T-helper 17 cell (primary cell): ENCODE measurements around the gene SFMBT1. TPM values are rescaled to one million over a fixed set of nuclear protein-coding genes. Genes with fewer than 3 reads are reported as not detected.

Experiments used
- ATAC-seq: fragments of 150-1000 bp; cut with Tn5 transposase; 2 replicates; pipeline ENCODE4 v1.10.0; 2021; ENCODE audit warnings: mild to moderate bottlenecking, moderate library complexity
- DNase-seq, 3 donors: peaks; one replicate each; pipeline versions ENCODE4 v3.0.0 to v3.0.0-alpha.2; 2020 to 2021
- H3K9me3 ChIP-seq: one replicate; pipeline ENCODE4 v1.7.0; 2013; ENCODE audit warnings: low read length, mild to moderate bottlenecking; ENCODE audit not compliant: control insufficient read depth, poor library complexity, severe bottlenecking
- H3K27ac Mint-ChIP-seq: one replicate; pipeline ENCODE4 v1.8.0; 2022; ENCODE audit warnings: mild to moderate bottlenecking, moderate library complexity, mixed read lengths
- H3K27me3 Mint-ChIP-seq: one replicate; pipeline ENCODE4 v1.8.0; 2022; ENCODE audit warnings: mixed read lengths
- H3K36me3 Mint-ChIP-seq: one replicate; pipeline ENCODE4 v1.8.0; 2022; ENCODE audit warnings: low read depth, mixed read lengths
- H3K4me1 Mint-ChIP-seq: one replicate; pipeline ENCODE4 v1.8.0; 2022; ENCODE audit warnings: mild to moderate bottlenecking, mixed read lengths
- H3K4me3 Mint-ChIP-seq: one replicate; pipeline ENCODE4 v1.8.0; 2022; ENCODE audit warnings: mild to moderate bottlenecking, moderate library complexity, mixed read lengths
- total RNA-seq, 4 donors: library from RNA in 2 of 4; stranded (reverse) in 2 of 4; gene quantifications; one replicate each; pipeline ENCODE4 v1.2.3 and lab custom pipeline; 2022 to 2026

The SFMBT1 gene
- total RNA-seq, 2 donors from 2014 or later = 36.1 to 49.8 TPM

- H3K27ac Mint-ChIP-seq = peak overlapping the region; percentile 98
- ATAC-seq = no peak
- DNase-seq = no peak
- H3K9me3 ChIP-seq = no peaks in the 10 kb centered on the region
- H3K27me3 Mint-ChIP-seq = no peaks in the 10 kb centered on the region
- peak overlapping the region; percentile 90 for H3K4me3 Mint-ChIP-seq
- no peaks in the 10 kb centered on the region for H3K36me3 Mint-ChIP-seq
- peaks cover 37% of the 10 kb centered on the region for H3K4me1 Mint-ChIP-seq
Observed at GRCh38 chr3:52983828-52984227, 62.0 kb downstream of the SFMBT1 start.

GRCh38 chr3:52983336-52983807 is 62.5 kb downstream of the SFMBT1 start:
- DNase-seq (peak in 2 of 3 donors; percentile 27 to 36), ATAC-seq (peak; percentile 93)
- Mint-ChIP-seq H3K4me3 (peak overlapping the region; percentile 90), H3K36me3 (no peaks in the 10 kb centered on the region), H3K27me3 (no peaks in the 10 kb centered on the region), H3K4me1 (peaks cover 39% of the 10 kb centered on the region), H3K27ac (peak overlapping the region; percentile 98)
- no peaks in the 10 kb centered on the region for H3K9me3 ChIP-seq

GRCh38 chr3:52982839-52983238 is 63.0 kb downstream of the SFMBT1 start:
- no peak for DNase-seq
- ATAC-seq = peak; percentile 24
- H3K9me3 ChIP-seq = no peaks in the 10 kb centered on the region
- H3K4me3 Mint-ChIP-seq = peak overlapping the region; percentile 22
- H3K27me3 Mint-ChIP-seq = no peaks in the 10 kb centered on the region
- peaks cover 40% of the 10 kb centered on the region for H3K4me1 Mint-ChIP-seq
- peak overlapping the region; percentile 98 for H3K27ac Mint-ChIP-seq
- H3K36me3 Mint-ChIP-seq = no peaks in the 10 kb centered on the region

GRCh38 chr3:52979190-52979983 is 66.5 kb downstream of the SFMBT1 start:
- DNase-seq = no peak
- no peaks in the 10 kb centered on the region for H3K27me3 Mint-ChIP-seq
- ATAC-seq = no peak
- H3K27ac Mint-ChIP-seq = peak overlapping the region; percentile 1
- H3K9me3 ChIP-seq = no peaks in the 10 kb centered on the region
- H3K4me3 Mint-ChIP-seq = no peak overlapping the region
- H3K36me3 Mint-ChIP-seq = no peaks in the 10 kb centered on the region
- peaks cover 31% of the 10 kb centered on the region for H3K4me1 Mint-ChIP-seq

GRCh38 chr3:52978109-52978754 is 67.6 kb downstream of the SFMBT1 start:
- H3K36me3 Mint-ChIP-seq = no peaks in the 10 kb centered on the region
- H3K27ac Mint-ChIP-seq = no peak overlapping the region
- ATAC-seq (no peak), DNase-seq (no peak)
- no peaks in the 10 kb centered on the region for H3K27me3 Mint-ChIP-seq
- no peak overlapping the region for H3K4me3 Mint-ChIP-seq
- peaks cover 27% of the 10 kb centered on the region for H3K4me1 Mint-ChIP-seq
- no peaks in the 10 kb centered on the region for H3K9me3 ChIP-seq

GRCh38 chr3:52973806-52974205 is 72.1 kb downstream of the SFMBT1 start:
- no peak for DNase-seq
- Mint-ChIP-seq H3K4me3 (no peak overlapping the region), H3K27ac (peak overlapping the region; percentile 8), H3K36me3 (no peaks in the 10 kb centered on the region), H3K27me3 (no peaks in the 10 kb centered on the region), H3K4me1 (peaks cover 27% of the 10 kb centered on the region)
- H3K9me3 ChIP-seq = no peaks in the 10 kb centered on the region
- ATAC-seq = no peak

GRCh38 chr3:52971895-52972294 is 74.0 kb downstream of the SFMBT1 start:
- Mint-ChIP-seq H3K27ac (no peak overlapping the region), H3K36me3 (peaks cover 2% of the 10 kb centered on the region), H3K4me3 (no peak overlapping the region), H3K4me1 (peaks cover 29% of the 10 kb centered on the region), H3K27me3 (no peaks in the 10 kb centered on the region)
- ATAC-seq (no peak), DNase-seq (no peak)
- H3K9me3 ChIP-seq = no peaks in the 10 kb centered on the region

GRCh38 chr3:52967398-52967797 is 78.5 kb downstream of the SFMBT1 start:
- Mint-ChIP-seq H3K4me3 (no peak overlapping the region), H3K27ac (peak overlapping the region; percentile 66)
- DNase-seq = no peak

GRCh38 chr3:52962160-52962559 is 83.7 kb downstream of the SFMBT1 start:
- no peak overlapping the region for H3K27ac Mint-ChIP-seq
- no peaks in the 10 kb centered on the region for H3K27me3 Mint-ChIP-seq
- H3K4me3 Mint-ChIP-seq = no peak overlapping the region
- peaks cover 6% of the 10 kb centered on the region for H3K36me3 Mint-ChIP-seq
- no peak for DNase-seq
- no peaks in the 10 kb centered on the region for H3K9me3 ChIP-seq
- peaks cover 28% of the 10 kb centered on the region for H3K4me1 Mint-ChIP-seq
- ATAC-seq = no peak

More at GRCh38 chr3:52967398-52967797, 78.5 kb downstream of the SFMBT1 start:
- H3K9me3 ChIP-seq = no peaks in the 10 kb centered on the region
- Mint-ChIP-seq H3K4me1 (peaks cover 23% of the 10 kb centered on the region), H3K36me3 (peaks cover 5% of the 10 kb centered on the region), H3K27me3 (no peaks in the 10 kb centered on the region)
- ATAC-seq = no peak

GRCh38 chr3:52959773-52960172 is 86.1 kb downstream of the SFMBT1 start:
- no peak overlapping the region for H3K4me3 Mint-ChIP-seq
- no peaks in the 10 kb centered on the region for H3K27me3 Mint-ChIP-seq
- peaks cover 3% of the 10 kb centered on the region for H3K36me3 Mint-ChIP-seq
- H3K4me1 Mint-ChIP-seq = peaks cover 37% of the 10 kb centered on the region
- ATAC-seq (peak; percentile 37), DNase-seq (no peak)
- H3K27ac Mint-ChIP-seq = no peak overlapping the region
- H3K9me3 ChIP-seq = no peaks in the 10 kb centered on the region

- H3K9me3 ChIP-seq = no peaks in the 10 kb centered on the region
- Mint-ChIP-seq H3K4me1 (peaks cover 21% of the 10 kb centered on the region), H3K4me3 (no peak overlapping the region), H3K27me3 (no peaks in the 10 kb centered on the region), H3K36me3 (peaks cover 10% of the 10 kb centered on the region), H3K27ac (peak overlapping the region; percentile 62)
- no peak for ATAC-seq
- no peak for DNase-seq
Observed at GRCh38 chr3:52939600-52939999, 106.3 kb downstream of the SFMBT1 start.

GRCh38 chr3:52934630-52935530 is 111.0 kb downstream of the SFMBT1 start:
- H3K36me3 Mint-ChIP-seq = peaks cover 4% of the 10 kb centered on the region

GRCh38 chr3:52931889-52932288 is 114.0 kb downstream of the SFMBT1 start:
- H3K36me3 Mint-ChIP-seq = no peaks in the 10 kb centered on the region
- no peaks in the 10 kb centered on the region for H3K9me3 ChIP-seq
- H3K27me3 Mint-ChIP-seq = no peaks in the 10 kb centered on the region
- no peak for DNase-seq
- no peak overlapping the region for H3K4me3 Mint-ChIP-seq
- H3K27ac Mint-ChIP-seq = peak overlapping the region; percentile 21
- peaks cover 15% of the 10 kb centered on the region for H3K4me1 Mint-ChIP-seq
- ATAC-seq = no peak

More at GRCh38 chr3:52934630-52935530, 111.0 kb downstream of the SFMBT1 start:
- Mint-ChIP-seq H3K27ac (peak overlapping the region; percentile 80), H3K27me3 (no peaks in the 10 kb centered on the region), H3K4me3 (peak overlapping the region; percentile 63), H3K4me1 (peaks cover 13% of the 10 kb centered on the region)
- DNase-seq = peak in 2 of 3 donors; percentile 13 to 17
- peak; percentile 99 for ATAC-seq
- no peaks in the 10 kb centered on the region for H3K9me3 ChIP-seq
